ENCODE results near the gene RBM5. TPM values are rescaled to one million over a fixed set of nuclear protein-coding genes. Genes with fewer than 3 reads are reported as not detected.

RBM5 gene
- total RNA-seq, 1 experiment from 2014 or later = 92.1 TPM

- H3K4me3 Mint-ChIP-seq = no peak overlapping the region
- TF ChIP-seq, protein P1, sequence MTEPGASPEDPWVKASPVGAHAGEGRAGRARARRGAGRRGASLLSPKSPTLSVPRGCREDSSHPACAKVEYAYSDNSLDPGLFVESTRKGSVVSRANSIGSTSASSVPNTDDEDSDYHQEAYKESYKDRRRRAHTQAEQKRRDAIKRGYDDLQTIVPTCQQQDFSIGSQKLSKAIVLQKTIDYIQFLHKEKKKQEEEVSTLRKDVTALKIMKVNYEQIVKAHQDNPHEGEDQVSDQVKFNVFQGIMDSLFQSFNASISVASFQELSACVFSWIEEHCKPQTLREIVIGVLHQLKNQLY (CRISPR knock-in tag; IDR thresholded peaks at IDR 0.05) = no peak
- TF ChIP-seq GABPB1 (CRISPR knock-in tag; IDR thresholded peaks at IDR 0.05) (no peak), MAX (CRISPR knock-in tag; IDR thresholded peaks at IDR 0.05) (no peak), E2F1 (CRISPR knock-in tag; IDR thresholded peaks at IDR 0.05) (no peak), TCF7 (CRISPR knock-in tag; IDR thresholded peaks at IDR 0.05; ENCODE audit: low read depth) (no peak), HMGA2 (CRISPR knock-in tag; IDR thresholded peaks at IDR 0.05) (no peak), ETV6 (CRISPR knock-in tag; IDR thresholded peaks at IDR 0.05) (no peak), ZNF281 (CRISPR knock-in tag; IDR thresholded peaks at IDR 0.05) (no peak), MXD4 (CRISPR knock-in tag; IDR thresholded peaks at IDR 0.05; ENCODE audit: borderline replicate concordance) (no peak), ERG (CRISPR knock-in tag; IDR thresholded peaks at IDR 0.05) (no peak), TEAD4 (CRISPR knock-in tag; IDR thresholded peaks at IDR 0.05) (no peak), RELA (CRISPR knock-in tag; IDR thresholded peaks at IDR 0.05; ENCODE audit: borderline replicate concordance) (no peak), NFATC4 (CRISPR knock-in tag; IDR thresholded peaks at IDR 0.05) (no peak), ZBTB21 (CRISPR knock-in tag; IDR thresholded peaks at IDR 0.05; ENCODE audit: borderline replicate concordance) (no peak)
- H3K4me1 Mint-ChIP-seq = peaks cover 62% of the 10 kb centered on the region
- no peaks in the 10 kb centered on the region for H3K27me3 Mint-ChIP-seq (ENCODE audit: low read depth)
- CTCF ChIA-PET = no interaction called here
- H3K9me3 Mint-ChIP-seq = no peaks in the 10 kb centered on the region
- DNase-seq (ENCODE audit: low spot score) = no peak
- POLR2A ChIA-PET = no interaction called here
- H3K27ac Mint-ChIP-seq = peak overlapping the region; percentile 91
- peaks cover 17% of the 10 kb centered on the region for H3K36me3 Mint-ChIP-seq
- ATAC-seq = no peak
Observed at GRCh38 chr3:50162034-50162883, 73.5 kb downstream of the RBM5 start.

- H3K9me3 Mint-ChIP-seq = no peaks in the 10 kb centered on the region
- ATAC-seq (no peak), DNase-seq (ENCODE audit: low spot score) (no peak)
- TF ChIP-seq RORB (CRISPR knock-in tag; IDR thresholded peaks at IDR 0.05) (no peak), STAT6 (CRISPR knock-in tag; conservative IDR thresholded peaks at IDR 0.05; ENCODE audit: low read depth) (no peak)
- H3K27me3 Mint-ChIP-seq (ENCODE audit: low read depth) = no peaks in the 10 kb centered on the region
- H3K27ac Mint-ChIP-seq = no peak overlapping the region; the same call in 1 of the 2 replicates
- peaks cover 55% of the 10 kb centered on the region for H3K4me1 Mint-ChIP-seq
- ChIA-PET CTCF (interaction anchor here (0.9 to 2.6 kb wide), 6 partner anchors 25 to 101 kb away, joined by 4 to 9 read pairs (median 4); no protein-coding TSS in a partner anchor), POLR2A (interaction anchor here (1.0 kb wide), 2 partner anchors 25 to 43 kb away, joined by 4 to 6 read pairs; no protein-coding TSS in a partner anchor)
- H3K36me3 Mint-ChIP-seq = peaks cover 22% of the 10 kb centered on the region
- no peak overlapping the region for H3K4me3 Mint-ChIP-seq
Observed at GRCh38 chr3:50163572-50164455, 75.1 kb downstream of the RBM5 start.

Measured in WTC11 (cell line).